ENCODE data around the gene ST14.

GRCh38 chr11:130246270-130246669 is 86.7 kb downstream of the ST14 start:
- TF ChIP-seq GATA2 (IDR thresholded peaks at IDR 0.05; ENCODE audit: low read depth, low read length) = no peak
- TF ChIP-seq GATA3 (IDR thresholded peaks at IDR 0.05; ENCODE audit: low read depth, low read length) = no peak

All from SH-SY5Y (cell line).